SK-N-SH treated with all-trans-retinoic acid at 6 μM for 48 hours (cell line): ENCODE data around the gene C1orf198.

Experiments
- ATAC-seq: fragments of 200-7000 bp; cut with Tn5 transposase; 3 replicates; pipeline ENCODE4 v1.9.1; 2020; ENCODE audit warnings: mild to moderate bottlenecking, moderate library complexity
- ARNTL ChIP-seq: fragments of 450-650 bp; formaldehyde crosslinking; IDR thresholded peaks from 2 replicates; pipeline ENCODE4 v1.5.0; 2020; ENCODE audit warnings: low read depth, mild to moderate bottlenecking, moderate library complexity, borderline replicate concordance
- BACH2 ChIP-seq: fragments of 250-450 bp; sonication (Bioruptor Pico); IDR thresholded peaks from 2 replicates; pipeline ENCODE4 v1.9.0; 2021; ENCODE audit warnings: mild to moderate bottlenecking, borderline replicate concordance
- CSDC2 ChIP-seq: fragments of 250-450 bp; sonication (Bioruptor Pico); IDR thresholded peaks from 2 replicates; pipeline ENCODE4 v1.5.0; 2020; ENCODE audit warnings: mild to moderate bottlenecking, moderate library complexity
- ESRRG ChIP-seq: fragments of 250-450 bp; sonication (Bioruptor Pico); IDR thresholded peaks from 2 replicates; pipeline ENCODE4 v1.6.1; 2021; ENCODE audit warnings: mild to moderate bottlenecking
- ISL1 ChIP-seq: fragments of 250-450 bp; sonication (Bioruptor Pico); IDR thresholded peaks from 2 replicates; pipeline ENCODE4 v2.1.2; 2022; ENCODE audit warnings: mild to moderate bottlenecking, moderate library complexity
- OSR1 ChIP-seq: fragments of 250-450 bp; sonication (Bioruptor Pico); IDR thresholded peaks from 2 replicates; pipeline ENCODE4 v1.8.0; 2022; ENCODE audit warnings: moderate library complexity, mild to moderate bottlenecking, inconsistent platforms
- PPARA ChIP-seq: fragments of 250-450 bp; sonication (Bioruptor Pico); IDR thresholded peaks from 2 replicates; pipeline ENCODE4 v1.5.0; 2020; ENCODE audit warnings: mild to moderate bottlenecking, borderline replicate concordance
- RARB ChIP-seq: fragments of 250-450 bp; sonication (Bioruptor Pico); IDR thresholded peaks from 2 replicates; pipeline ENCODE4 v1.8.0; 2021; ENCODE audit warnings: mild to moderate bottlenecking, moderate library complexity
- SNAI2 ChIP-seq: fragments of 250-450 bp; sonication (Bioruptor Pico); IDR thresholded peaks from 2 replicates; pipeline ENCODE4 v1.5.0; 2020; ENCODE audit warnings: mild to moderate bottlenecking, moderate library complexity
- TCF4 ChIP-seq: fragments of 250-450 bp; sonication (Bioruptor Pico); IDR thresholded peaks from 2 replicates; pipeline ENCODE4 v1.8.0; 2021; ENCODE audit warnings: mild to moderate bottlenecking, moderate library complexity, borderline replicate concordance
- TOX ChIP-seq: fragments of 250-450 bp; sonication (Bioruptor Pico); IDR thresholded peaks from 2 replicates; pipeline ENCODE4 v1.8.0; 2021; ENCODE audit warnings: mild to moderate bottlenecking, moderate library complexity, borderline replicate concordance
- ZC3H10 ChIP-seq: fragments of 250-450 bp; sonication (Bioruptor Pico); IDR thresholded peaks from 2 replicates; pipeline ENCODE4 v1.5.1; 2021; ENCODE audit warnings: mild to moderate bottlenecking, moderate library complexity
- ZFP3 ChIP-seq: fragments of 250-450 bp; sonication (Bioruptor Pico); IDR thresholded peaks from 2 replicates; pipeline ENCODE4 v1.5.0; 2020; ENCODE audit warnings: mild to moderate bottlenecking, moderate library complexity
- ZFP30 ChIP-seq: fragments of 450-650 bp; formaldehyde crosslinking; IDR thresholded peaks from 2 replicates; pipeline ENCODE4 v1.5.0; 2022; ENCODE audit warnings: mild to moderate bottlenecking, moderate library complexity
- ZNF565 ChIP-seq: fragments of 450-650 bp; formaldehyde crosslinking; conservative IDR thresholded peaks from 2 replicates; pipeline ENCODE4 v1.5.0; 2020; ENCODE audit warnings: low read depth, mild to moderate bottlenecking, moderate library complexity
- ZNF70 ChIP-seq: fragments of 450-650 bp; formaldehyde crosslinking; IDR thresholded peaks from 2 replicates; pipeline ENCODE4 v1.5.0; 2020; ENCODE audit warnings: mild to moderate bottlenecking, moderate library complexity
- ZNF8 ChIP-seq: fragments of 450-650 bp; formaldehyde crosslinking; IDR thresholded peaks from 2 replicates; pipeline ENCODE4 v1.5.0; 2020; ENCODE audit warnings: mild to moderate bottlenecking, moderate library complexity
- TF ChIP-seq, protein P1 (sequence below): fragments of 250-450 bp; sonication (Bioruptor Pico); IDR thresholded peaks from 2 replicates; pipeline ENCODE4 v1.5.1; 2021; ENCODE audit warnings: mild to moderate bottlenecking, moderate library complexity
- TF ChIP-seq, protein P2 (sequence below): fragments of 250-450 bp; sonication (Bioruptor Pico); IDR thresholded peaks from 2 replicates; pipeline ENCODE4 v1.8.0; 2020; ENCODE audit warnings: mild to moderate bottlenecking, moderate library complexity, borderline replicate concordance
- TF ChIP-seq, protein P3 (sequence below): fragments of 250-450 bp; sonication (Bioruptor Pico); IDR thresholded peaks from 2 replicates; pipeline ENCODE4 v1.5.1; 2020; ENCODE audit warnings: low read depth, mild to moderate bottlenecking, moderate library complexity
- TF ChIP-seq, protein P4 (sequence below): fragments of 250-450 bp; sonication (Bioruptor Pico); IDR thresholded peaks from 2 replicates; pipeline ENCODE4 v1.8.0; 2021; ENCODE audit warnings: low read depth, mild to moderate bottlenecking, moderate library complexity, borderline replicate concordance
- TF ChIP-seq, protein P5 (sequence below): fragments of 250-450 bp; sonication (Bioruptor Pico); IDR thresholded peaks from 2 replicates; pipeline ENCODE4 v1.5.0; 2020; ENCODE audit warnings: mild to moderate bottlenecking, moderate library complexity

C1orf198 gene

DNA sequence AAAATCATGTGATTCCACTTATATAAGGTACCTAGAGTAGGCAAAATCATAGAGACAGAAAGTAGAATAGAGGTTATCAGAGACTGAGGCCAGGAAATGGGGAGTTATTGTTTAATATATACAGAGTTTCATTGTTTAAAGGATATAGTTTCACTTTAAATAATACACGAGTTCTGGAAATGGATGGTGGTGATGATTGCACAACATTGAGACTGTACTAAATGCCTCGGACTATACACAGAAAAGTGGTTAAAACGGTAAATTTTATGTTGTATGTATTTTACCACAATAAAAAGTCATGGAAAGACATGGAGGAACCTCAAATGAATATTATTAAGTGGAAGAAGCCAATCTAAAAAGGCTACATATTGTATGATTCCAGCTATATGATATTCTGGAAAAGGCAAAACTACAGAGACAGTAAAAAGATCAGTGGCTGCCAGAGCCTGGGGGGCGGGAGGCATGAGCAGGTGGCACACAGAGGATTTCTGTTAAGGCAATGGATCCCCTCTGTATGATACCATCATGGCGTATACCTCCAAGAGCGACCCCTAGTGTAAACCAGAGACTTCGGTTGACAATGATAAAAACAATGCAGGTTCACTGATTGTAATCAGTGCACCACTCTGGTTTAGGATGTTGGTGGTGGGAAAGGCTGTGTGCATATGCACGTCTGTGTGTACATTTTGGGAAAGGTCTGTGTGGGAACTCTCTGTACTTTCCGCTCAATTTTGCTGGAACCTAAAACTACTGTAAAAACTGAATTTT, 7.5 kb downstream of the C1orf198 start:
- ATAC-seq, result no peak
- TF ChIP-seq, protein P1, sequence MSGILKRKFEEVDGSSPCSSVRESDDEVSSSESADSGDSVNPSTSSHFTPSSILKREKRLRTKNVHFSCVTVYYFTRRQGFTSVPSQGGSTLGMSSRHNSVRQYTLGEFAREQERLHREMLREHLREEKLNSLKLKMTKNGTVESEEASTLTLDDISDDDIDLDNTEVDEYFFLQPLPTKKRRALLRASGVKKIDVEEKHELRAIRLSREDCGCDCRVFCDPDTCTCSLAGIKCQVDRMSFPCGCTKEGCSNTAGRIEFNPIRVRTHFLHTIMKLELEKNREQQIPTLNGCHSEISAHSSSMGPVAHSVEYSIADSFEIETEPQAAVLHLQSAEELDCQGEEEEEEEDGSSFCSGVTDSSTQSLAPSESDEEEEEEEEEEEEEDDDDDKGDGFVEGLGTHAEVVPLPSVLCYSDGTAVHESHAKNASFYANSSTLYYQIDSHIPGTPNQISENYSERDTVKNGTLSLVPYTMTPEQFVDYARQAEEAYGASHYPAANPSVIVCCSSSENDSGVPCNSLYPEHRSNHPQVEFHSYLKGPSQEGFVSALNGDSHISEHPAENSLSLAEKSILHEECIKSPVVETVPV (CRISPR knock-in tag), result no peak
- TF ChIP-seq, protein P2, sequence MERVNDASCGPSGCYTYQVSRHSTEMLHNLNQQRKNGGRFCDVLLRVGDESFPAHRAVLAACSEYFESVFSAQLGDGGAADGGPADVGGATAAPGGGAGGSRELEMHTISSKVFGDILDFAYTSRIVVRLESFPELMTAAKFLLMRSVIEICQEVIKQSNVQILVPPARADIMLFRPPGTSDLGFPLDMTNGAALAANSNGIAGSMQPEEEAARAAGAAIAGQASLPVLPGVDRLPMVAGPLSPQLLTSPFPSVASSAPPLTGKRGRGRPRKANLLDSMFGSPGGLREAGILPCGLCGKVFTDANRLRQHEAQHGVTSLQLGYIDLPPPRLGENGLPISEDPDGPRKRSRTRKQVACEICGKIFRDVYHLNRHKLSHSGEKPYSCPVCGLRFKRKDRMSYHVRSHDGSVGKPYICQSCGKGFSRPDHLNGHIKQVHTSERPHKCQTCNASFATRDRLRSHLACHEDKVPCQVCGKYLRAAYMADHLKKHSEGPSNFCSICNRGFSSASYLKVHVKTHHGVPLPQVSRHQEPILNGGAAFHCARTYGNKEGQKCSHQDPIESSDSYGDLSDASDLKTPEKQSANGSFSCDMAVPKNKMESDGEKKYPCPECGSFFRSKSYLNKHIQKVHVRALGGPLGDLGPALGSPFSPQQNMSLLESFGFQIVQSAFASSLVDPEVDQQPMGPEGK (CRISPR knock-in tag), result no peak
- TF ChIP-seq ARNTL (no peak), PPARA (CRISPR knock-in tag) (no peak), SNAI2 (CRISPR knock-in tag) (no peak), ESRRG (CRISPR knock-in tag) (no peak), BACH2 (CRISPR knock-in tag) (no peak), ISL1 (CRISPR knock-in tag) (no peak), ZNF8 (no peak), CSDC2 (CRISPR knock-in tag) (no peak), ZFP3 (CRISPR knock-in tag) (no peak), ZFP30 (CRISPR knock-in tag) (no peak), TCF4 (no peak), OSR1 (CRISPR knock-in tag) (no peak), ZNF70 (CRISPR knock-in tag) (no peak), RARB (no peak), ZNF565 (CRISPR knock-in tag) (no peak)
- TF ChIP-seq, protein P3, sequence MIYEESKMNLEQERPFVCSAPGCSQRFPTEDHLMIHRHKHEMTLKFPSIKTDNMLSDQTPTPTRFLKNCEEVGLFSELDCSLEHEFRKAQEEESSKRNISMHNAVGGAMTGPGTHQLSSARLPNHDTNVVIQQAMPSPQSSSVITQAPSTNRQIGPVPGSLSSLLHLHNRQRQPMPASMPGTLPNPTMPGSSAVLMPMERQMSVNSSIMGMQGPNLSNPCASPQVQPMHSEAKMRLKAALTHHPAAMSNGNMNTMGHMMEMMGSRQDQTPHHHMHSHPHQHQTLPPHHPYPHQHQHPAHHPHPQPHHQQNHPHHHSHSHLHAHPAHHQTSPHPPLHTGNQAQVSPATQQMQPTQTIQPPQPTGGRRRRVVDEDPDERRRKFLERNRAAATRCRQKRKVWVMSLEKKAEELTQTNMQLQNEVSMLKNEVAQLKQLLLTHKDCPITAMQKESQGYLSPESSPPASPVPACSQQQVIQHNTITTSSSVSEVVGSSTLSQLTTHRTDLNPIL (CRISPR knock-in tag), result no peak

DNA sequence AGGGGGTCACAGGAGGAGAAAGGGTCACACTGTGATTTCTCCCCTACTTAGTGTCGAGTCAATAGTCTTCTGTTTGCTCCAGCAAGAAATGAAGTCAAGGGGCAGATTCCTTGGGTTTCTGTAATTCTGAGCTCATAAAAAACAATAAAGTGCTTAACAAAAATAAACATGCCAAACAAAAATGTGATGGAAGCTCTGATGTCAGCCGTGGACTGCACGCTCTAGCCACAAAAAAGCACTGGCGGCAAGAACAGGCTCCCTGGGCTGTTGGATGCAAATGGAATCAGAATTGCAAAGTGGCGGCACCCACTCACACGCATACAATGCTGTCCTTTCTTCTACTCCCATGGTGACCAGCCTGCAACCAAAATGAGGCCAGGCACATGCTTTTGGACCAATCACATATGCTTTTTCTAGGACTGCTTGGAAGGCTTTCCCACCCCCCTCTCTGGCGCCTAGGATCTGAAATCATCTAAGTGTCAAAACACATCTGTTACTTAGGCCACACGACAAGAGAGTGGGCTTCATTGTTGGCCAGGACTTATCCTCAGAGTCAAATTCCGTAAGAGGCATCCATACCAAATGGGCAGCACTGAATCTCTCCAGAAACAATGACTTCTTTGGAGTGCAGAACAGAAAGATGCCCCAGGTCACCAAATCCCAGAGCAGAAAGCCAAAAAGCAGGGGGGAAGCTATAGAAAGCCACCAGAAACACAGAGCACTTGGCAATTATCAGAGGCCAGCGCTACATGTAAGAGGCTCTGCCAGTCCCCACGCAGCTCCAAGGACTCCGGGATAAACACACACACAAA, 9.2 kb downstream of the C1orf198 start:
- TF ChIP-seq OSR1 (CRISPR knock-in tag) (no peak), CSDC2 (CRISPR knock-in tag) (no peak), ZNF70 (CRISPR knock-in tag) (no peak), TOX (CRISPR knock-in tag) (no peak), ARNTL (no peak), ZNF565 (CRISPR knock-in tag) (no peak), BACH2 (CRISPR knock-in tag) (no peak), ZNF8 (no peak), ISL1 (CRISPR knock-in tag) (no peak), TCF4 (no peak), ZFP3 (CRISPR knock-in tag) (no peak), ZC3H10 (no peak), ESRRG (CRISPR knock-in tag) (no peak), ZFP30 (CRISPR knock-in tag) (no peak)
- TF ChIP-seq, protein P1 (CRISPR knock-in tag), result no peak
- TF ChIP-seq, protein P3 (CRISPR knock-in tag), result no peak
- TF ChIP-seq, protein P4, sequence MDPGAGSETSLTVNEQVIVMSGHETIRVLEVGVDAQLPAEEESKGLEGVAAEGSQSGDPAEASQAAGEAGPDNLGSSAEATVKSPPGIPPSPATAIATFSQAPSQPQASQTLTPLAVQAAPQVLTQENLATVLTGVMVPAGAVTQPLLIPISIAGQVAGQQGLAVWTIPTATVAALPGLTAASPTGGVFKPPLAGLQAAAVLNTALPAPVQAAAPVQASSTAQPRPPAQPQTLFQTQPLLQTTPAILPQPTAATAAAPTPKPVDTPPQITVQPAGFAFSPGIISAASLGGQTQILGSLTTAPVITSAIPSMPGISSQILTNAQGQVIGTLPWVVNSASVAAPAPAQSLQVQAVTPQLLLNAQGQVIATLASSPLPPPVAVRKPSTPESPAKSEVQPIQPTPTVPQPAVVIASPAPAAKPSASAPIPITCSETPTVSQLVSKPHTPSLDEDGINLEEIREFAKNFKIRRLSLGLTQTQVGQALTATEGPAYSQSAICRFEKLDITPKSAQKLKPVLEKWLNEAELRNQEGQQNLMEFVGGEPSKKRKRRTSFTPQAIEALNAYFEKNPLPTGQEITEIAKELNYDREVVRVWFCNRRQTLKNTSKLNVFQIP (CRISPR knock-in tag), result no peak
- TF ChIP-seq, protein P5, sequence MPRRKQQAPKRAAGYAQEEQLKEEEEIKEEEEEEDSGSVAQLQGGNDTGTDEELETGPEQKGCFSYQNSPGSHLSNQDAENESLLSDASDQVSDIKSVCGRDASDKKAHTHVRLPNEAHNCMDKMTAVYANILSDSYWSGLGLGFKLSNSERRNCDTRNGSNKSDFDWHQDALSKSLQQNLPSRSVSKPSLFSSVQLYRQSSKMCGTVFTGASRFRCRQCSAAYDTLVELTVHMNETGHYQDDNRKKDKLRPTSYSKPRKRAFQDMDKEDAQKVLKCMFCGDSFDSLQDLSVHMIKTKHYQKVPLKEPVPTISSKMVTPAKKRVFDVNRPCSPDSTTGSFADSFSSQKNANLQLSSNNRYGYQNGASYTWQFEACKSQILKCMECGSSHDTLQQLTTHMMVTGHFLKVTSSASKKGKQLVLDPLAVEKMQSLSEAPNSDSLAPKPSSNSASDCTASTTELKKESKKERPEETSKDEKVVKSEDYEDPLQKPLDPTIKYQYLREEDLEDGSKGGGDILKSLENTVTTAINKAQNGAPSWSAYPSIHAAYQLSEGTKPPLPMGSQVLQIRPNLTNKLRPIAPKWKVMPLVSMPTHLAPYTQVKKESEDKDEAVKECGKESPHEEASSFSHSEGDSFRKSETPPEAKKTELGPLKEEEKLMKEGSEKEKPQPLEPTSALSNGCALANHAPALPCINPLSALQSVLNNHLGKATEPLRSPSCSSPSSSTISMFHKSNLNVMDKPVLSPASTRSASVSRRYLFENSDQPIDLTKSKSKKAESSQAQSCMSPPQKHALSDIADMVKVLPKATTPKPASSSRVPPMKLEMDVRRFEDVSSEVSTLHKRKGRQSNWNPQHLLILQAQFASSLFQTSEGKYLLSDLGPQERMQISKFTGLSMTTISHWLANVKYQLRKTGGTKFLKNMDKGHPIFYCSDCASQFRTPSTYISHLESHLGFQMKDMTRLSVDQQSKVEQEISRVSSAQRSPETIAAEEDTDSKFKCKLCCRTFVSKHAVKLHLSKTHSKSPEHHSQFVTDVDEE, result no peak
- ATAC-seq, result no peak
